Measurements from ENCODE around the gene SIGLEC1. TPM values are rescaled to one million over a fixed set of nuclear protein-coding genes. Genes with fewer than 3 reads are reported as not detected.

SIGLEC1 gene
- total RNA-seq, 6 experiments from 2014 or later = not detected

GRCh38 chr20:3686421-3686820, 26.0 kb downstream of the SIGLEC1 start:
- H3K4me3 Mint-ChIP-seq = peak overlapping the region; percentile 78
- TF ChIP-seq CTCF (IDR thresholded peaks at IDR 0.05) = no peak
- H3K27me3 Mint-ChIP-seq (ENCODE audit: insufficient read depth) = no peaks in the 10 kb centered on the region; the same call in none of the 2 replicates
- H3K27ac Mint-ChIP-seq = peak overlapping the region; percentile 96
- H3K36me3 Mint-ChIP-seq (ENCODE audit: low read depth) = no peaks in the 10 kb centered on the region
- no peak for DNase-seq
- peaks cover 39% of the 10 kb centered on the region for H3K4me1 Mint-ChIP-seq (ENCODE audit: low read depth)
- H3K9me3 Mint-ChIP-seq = no peaks in the 10 kb centered on the region

GRCh38 chr20:3685341-3685740, 27.1 kb downstream of the SIGLEC1 start:
- Mint-ChIP-seq H3K9me3 (no peaks in the 10 kb centered on the region), H3K27ac (peak overlapping the region; percentile 47), H3K4me3 (no peak overlapping the region), H3K27me3 (ENCODE audit: insufficient read depth) (no peaks in the 10 kb centered on the region; the same call in 1 of the 2 replicates), H3K4me1 (ENCODE audit: low read depth) (peaks cover 41% of the 10 kb centered on the region), H3K36me3 (ENCODE audit: low read depth) (peaks cover 5% of the 10 kb centered on the region; the same call in 1 of the 2 replicates)
- no peak for DNase-seq
- no peak for TF ChIP-seq CTCF (IDR thresholded peaks at IDR 0.05)

- Mint-ChIP-seq H3K27me3 (ENCODE audit: insufficient read depth) (peaks cover 3% of the 10 kb centered on the region; the same call in 1 of the 2 replicates), H3K4me1 (ENCODE audit: low read depth) (peaks cover 62% of the 10 kb centered on the region), H3K4me3 (peak within 1 kb of the TSS; percentile 98), H3K36me3 (ENCODE audit: low read depth) (peaks cover 13% of the 10 kb centered on the region; the same call in 1 of the 2 replicates), H3K27ac (peak within 1 kb of the TSS; percentile 99), H3K9me3 (no peaks in the 10 kb centered on the region)
- TF ChIP-seq CTCF (IDR thresholded peaks at IDR 0.05) = no peak
- DNase-seq = no peak
Observed at GRCh38 chr20:3681931-3682781, 30.2 kb downstream of the SIGLEC1 start, which contains the start of gene ADAM33. Gene ADAM33, minus strand, starts transcription at chr20:3682010. Its CDS starts 6 bp downstream, at chr20:3682004.

GRCh38 chr20:3681352-3681930, 31.0 kb downstream of the SIGLEC1 start:
- Mint-ChIP-seq H3K27me3 (ENCODE audit: insufficient read depth) (peaks cover 3% of the 10 kb centered on the region; the same call in 1 of the 2 replicates), H3K4me1 (ENCODE audit: low read depth) (peaks cover 62% of the 10 kb centered on the region), H3K9me3 (no peaks in the 10 kb centered on the region), H3K4me3 (peak overlapping the region; percentile 98), H3K36me3 (ENCODE audit: low read depth) (peaks cover 17% of the 10 kb centered on the region; the same call in 1 of the 2 replicates), H3K27ac (peak overlapping the region; percentile 99)
- no peak for TF ChIP-seq CTCF (IDR thresholded peaks at IDR 0.05)
- DNase-seq = no peak

- Mint-ChIP-seq H3K4me3 (peak overlapping the region; percentile 98), H3K27me3 (ENCODE audit: insufficient read depth) (peaks cover 3% of the 10 kb centered on the region; the same call in 1 of the 2 replicates), H3K4me1 (ENCODE audit: low read depth) (peaks cover 55% of the 10 kb centered on the region), H3K36me3 (ENCODE audit: low read depth) (peaks cover 17% of the 10 kb centered on the region; the same call in 1 of the 2 replicates), H3K27ac (peak overlapping the region; percentile 99), H3K9me3 (no peaks in the 10 kb centered on the region)
- no peak for DNase-seq
- no peak for TF ChIP-seq CTCF (IDR thresholded peaks at IDR 0.05)
Observed at GRCh38 chr20:3680701-3681351, 31.6 kb downstream of the SIGLEC1 start.
